ENCODE measurements around the gene EMSY.

Gene EMSY

GRCh38 chr11:76455331-76455730 lies 10.5 kb downstream of the EMSY start:
- no peak for DNase-seq (ENCODE audit: low read depth)

DNA sequence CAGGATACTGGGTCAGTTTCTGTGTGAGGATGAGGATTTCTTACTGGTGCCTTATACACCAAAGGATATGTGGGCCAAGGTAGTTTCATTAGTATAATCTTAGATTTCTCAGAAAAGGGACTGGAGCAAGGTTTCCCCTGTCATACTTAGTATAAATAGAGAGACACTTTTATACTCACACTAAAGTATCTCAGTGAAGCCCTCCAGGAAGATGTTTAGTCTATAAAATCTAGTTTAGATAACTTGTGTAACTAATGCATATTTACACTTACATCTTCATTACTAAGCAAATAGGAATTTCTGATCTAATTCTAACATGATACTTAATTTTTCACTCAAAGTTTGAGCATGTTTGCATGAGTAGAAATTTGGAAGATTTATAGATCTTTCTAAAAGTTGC lies 11.1 kb downstream of the EMSY start:
- DNase-seq (ENCODE audit: low read depth), result no peak

DNA sequence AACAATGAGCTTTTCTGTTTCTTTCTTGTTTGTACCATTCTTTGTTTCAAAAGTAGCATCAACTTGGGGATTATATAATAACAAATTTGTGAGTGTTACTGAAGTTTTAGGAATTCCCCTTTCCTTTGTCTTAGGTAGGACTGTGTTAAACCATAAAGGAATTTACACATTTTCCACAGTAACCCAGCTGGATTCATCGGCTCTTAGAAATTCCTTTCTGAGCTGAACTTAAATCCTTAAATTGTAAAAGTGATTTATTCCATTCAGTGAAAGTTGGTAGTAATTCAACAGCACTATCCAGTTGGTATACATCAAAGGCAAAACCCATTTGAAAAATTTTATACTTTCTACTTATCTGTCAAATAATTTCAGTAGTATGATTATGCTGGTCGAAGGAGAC lies 11.8 kb downstream of the EMSY start:
- DNase-seq (ENCODE audit: low read depth), result no peak

DNA sequence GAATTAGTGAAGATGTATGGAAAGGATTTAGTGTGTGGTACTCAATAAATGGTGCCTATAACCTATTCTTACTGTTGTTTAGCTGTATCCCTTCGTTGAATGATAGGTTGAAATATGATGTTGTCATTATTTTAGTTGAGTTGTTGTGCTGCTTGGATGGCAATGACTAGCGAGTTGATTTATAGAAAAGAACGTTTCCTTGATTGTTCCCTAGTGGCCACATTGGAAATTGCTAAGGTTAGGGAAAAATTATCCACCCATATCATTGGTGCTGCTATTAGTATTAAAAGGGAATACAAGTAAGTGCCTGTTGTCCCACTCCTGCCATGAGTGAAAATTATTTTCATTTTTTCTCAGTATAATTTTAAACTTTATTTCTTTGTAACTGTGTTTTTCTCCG lies 14.5 kb downstream of the EMSY start:
- DNase-seq (ENCODE audit: low read depth), result no peak

DNA sequence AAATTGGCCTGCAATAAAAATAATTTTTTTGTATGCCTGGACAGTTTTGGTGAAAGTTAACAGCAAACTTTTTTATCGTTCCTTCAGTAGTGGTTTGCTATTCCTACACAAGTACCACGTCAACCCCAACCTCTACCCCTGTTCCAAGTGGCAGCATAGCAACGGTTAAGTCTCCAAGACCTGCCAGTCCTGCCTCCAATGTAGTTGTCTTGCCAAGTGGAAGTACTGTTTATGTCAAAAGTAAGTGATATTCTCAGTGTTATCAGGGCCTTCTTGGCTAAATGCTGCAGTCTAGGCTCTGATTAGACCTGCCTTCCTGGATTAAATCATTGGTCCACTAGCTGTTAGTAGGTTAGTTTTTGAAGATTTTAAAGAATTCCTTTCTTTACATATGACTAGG lies 15.0 kb downstream of the EMSY start:
- DNase-seq (ENCODE audit: low read depth), result no peak

DNA sequence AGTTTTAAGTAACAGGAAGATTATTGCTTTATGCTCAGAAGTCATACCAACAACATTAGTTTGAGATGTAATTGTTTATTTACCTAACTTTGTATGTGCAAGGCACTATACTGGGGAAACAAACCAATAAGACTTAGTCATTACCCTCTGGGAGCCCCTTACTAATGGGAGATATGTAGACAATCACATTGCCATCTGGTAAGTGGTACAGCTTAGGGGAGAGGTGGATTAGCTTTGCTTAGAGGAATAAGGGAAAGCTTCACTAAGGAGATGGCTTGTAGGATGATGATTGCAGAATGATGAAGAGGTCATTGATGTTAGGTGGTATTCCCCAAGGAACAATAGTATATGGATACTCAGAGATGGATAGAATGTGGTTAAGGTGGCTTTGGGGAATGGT lies 17.5 kb downstream of the EMSY start:
- DNase-seq (ENCODE audit: low read depth), result no peak

GRCh38 chr11:76465701-76466100 lies 20.9 kb downstream of the EMSY start:
- no peak for DNase-seq (ENCODE audit: low read depth)

DNA sequence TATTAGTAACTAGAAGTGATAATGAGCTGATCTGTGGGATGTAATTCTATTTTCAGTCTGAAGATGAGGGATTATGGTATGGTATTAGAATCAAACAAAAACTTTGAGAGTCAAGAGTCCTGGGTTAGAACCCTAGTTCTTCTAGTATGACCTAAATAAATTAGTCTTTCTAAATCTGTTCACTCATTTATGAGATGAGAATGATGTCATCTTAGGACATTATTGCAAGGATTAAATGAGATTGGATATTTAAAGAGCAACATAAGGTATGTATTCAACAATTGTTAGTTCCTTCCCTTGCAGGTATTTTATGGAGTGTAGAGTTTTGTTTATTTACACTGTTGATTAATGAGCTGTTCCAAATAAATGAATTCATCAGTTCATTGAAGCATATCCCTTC lies 21.8 kb downstream of the EMSY start:
- no peak for DNase-seq (ENCODE audit: low read depth)

DNA sequence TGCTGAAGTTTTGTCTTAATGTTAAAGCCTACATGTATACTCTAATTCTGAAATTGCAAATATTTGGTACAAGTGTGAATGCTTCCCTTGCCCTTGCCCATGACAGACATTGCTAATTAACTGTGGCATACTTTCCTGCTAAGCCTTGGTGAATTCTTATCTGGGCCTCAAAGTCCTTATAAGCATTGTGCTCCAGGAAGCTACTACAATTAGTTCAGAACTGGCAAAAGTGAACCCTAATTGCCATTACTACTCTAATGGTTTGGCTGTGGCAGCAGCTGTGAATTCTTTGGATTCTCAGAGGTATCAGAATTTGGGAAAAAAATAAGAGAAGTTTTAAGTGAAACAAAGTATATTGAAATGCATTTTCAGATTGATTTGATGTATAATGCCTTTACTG lies 24.3 kb downstream of the EMSY start:
- DNase-seq (ENCODE audit: low read depth), result no peak

- DNase-seq (ENCODE audit: low read depth), result no peak
Measured at GRCh38 chr11:76471382-76471781, 26.6 kb downstream of the EMSY start.

DNA sequence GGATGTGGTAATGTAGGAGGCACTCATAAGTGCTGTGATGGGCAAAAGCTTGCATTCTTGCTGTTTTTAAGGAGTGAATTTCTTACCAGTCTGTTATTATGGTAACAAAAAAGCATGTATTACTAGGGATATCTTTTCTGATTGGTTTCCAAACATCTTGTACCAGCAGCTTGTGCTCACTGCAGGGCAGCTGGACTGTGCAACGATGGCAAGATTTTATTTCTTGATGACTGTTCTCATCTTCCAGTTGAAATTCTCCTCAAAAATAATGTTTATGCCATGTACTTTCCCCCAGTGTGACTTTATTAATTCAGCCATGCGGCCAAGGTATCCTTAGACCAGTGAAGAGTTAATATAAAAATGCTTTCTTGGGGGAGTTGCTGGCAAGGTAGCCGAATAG lies 35.4 kb downstream of the EMSY start:
- DNase-seq (ENCODE audit: low read depth), result no peak

DNA sequence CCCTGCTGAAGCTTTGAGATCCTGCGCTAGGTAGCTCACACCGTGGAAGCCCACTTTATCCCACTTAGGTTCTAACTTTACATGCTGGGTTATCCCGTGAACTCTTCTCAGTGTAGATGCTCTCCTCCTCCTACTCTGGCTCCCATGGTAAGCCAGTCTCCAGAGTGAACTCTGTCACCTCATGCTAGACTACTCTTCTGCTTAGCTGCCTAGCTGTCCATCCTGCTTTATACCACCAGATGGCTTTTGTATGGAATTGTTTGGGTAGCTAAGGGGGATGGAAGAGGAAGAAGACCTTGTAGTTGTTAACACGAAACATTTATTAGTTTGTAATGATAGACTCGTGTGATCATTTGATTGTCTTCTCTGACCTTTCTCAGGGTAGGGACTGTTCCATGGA lies 46.8 kb downstream of the EMSY start:
- no peak for DNase-seq (ENCODE audit: low read depth)

DNA sequence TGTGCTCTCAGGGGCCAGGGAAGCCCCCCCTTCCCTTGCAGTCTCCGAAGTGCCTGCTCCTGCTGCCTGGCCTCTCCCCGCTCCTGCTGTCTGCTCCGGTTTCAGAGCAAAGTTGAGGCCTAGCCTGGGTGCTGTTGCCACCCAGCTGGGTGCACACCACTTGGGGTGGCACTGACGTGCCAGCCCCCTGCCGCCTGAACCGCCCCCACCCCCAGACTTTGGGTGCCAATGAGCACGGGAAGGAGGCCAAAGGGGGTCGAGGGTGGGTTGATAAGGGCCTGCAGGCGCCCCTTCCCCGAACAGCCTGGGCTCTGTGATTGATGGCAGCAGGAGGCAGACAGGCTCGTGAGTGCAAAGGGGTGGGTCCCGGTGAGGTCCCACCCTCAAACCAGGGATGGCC lies 48.2 kb downstream of the EMSY start:
- DNase-seq (ENCODE audit: low read depth), result no peak

GRCh38 chr11:76493626-76494539 lies 49.1 kb downstream of the EMSY start:
- DNase-seq (ENCODE audit: low read depth), result no peak

DNA sequence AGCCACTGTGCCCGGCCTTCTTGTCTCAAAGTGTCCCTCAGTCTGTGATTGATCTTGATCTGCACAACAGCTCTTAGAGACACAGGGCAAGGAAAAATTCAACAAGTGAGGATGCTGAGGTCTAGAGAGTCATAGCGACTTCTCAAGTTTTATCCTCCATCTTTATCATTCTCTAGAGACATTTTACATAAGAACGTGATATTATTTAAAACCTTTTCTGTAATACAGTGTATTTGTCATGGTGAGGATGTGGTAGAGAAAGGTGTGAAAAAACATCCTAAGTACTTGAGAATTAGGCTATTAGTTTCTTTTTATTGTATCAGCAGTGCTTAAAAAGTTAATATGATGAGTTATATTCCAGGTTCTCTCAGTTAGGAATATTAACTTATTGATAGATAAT lies 50.2 kb downstream of the EMSY start:
- DNase-seq (ENCODE audit: low read depth), result no peak

DNA sequence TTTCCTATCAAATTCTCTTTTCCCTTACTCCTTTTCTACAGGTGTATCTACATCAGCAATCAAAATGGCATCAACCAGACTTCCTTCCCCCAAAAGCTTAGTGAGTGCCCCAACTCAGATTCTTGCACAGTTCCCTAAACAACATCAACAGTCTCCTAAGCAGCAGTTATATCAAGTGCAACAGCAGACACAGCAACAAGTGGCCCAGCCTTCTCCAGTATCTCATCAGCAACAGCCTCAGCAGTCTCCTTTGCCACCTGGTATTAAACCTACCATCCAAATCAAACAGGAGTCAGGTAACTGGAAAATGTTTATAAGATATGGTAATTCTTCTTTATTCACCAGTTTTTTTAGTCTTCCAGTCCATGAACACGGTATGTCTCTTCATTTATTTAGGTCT lies 51.4 kb downstream of the EMSY start:
- no peak for DNase-seq (ENCODE audit: low read depth)

- DNase-seq (ENCODE audit: low read depth), result no peak
Measured at GRCh38 chr11:76501526-76502202, 56.8 kb downstream of the EMSY start.

DNA sequence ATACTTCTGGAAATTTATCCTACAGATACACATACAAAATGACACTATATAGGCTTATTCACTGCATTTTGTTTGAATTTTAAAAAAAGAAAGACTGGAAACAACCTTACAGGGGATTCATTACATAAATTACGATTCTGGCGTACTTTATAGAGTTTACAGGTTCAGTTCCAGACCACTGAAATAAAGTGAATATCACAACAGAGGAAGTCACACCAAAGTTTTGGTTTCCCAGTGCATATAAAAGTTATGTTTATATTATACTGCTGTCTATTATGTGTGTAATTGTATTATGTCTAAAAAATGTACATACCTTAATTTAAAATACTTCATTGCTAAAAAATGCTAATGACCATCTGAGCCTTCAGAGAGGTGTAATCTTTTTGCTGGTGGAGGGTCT lies 62.0 kb downstream of the EMSY start:
- no peak for DNase-seq (ENCODE audit: low read depth)

DNA sequence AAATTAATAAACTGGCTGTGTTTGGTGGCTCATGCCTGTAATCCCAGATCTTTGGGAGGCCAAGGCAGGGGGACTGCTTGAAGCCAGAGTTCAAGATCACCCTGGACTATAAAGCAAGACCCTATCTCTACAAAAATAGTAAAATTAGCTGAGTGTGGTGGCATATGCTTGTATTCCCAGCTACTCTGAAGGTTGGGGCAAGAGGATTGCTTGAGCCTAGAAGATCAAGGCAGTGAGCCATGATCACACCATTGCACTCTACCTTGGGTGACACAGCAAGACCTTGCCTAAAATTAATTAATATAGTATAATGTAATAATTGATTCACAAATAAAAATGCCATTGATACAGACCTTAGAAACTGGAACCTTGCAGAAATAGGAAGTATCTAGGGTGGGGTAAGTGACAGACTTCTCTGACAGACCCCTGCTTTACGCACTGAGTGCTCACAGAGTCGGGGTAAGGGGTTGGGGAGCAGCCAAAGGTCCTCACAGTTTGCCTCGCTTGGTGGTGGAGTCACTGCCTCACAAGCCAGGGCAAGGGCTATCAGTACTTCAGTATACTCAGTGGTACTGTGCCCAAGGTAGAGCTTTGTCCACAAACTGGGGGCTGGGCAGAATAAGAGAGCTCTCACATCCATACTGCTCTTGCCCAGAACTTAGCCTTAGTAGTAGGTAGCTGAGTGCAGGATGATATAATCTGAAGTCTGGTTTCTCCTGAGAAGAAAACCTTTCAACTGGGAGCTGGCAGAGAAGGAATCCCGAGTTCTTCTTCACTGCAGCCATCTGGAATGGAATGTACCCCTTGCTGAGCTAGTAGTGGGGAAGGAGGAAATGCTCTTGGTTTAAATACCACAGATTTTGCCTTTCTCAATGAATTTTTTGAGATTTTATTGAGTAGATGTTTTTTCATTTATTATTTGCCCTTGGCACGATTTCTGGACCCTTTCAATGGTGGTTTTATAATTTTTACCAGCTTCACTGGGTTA lies 65.5 kb downstream of the EMSY start:
- DNase-seq (ENCODE audit: low read depth), result no peak

GRCh38 chr11:76512851-76513653 lies 68.2 kb downstream of the EMSY start:
- no peak for DNase-seq (ENCODE audit: low read depth)

DNA sequence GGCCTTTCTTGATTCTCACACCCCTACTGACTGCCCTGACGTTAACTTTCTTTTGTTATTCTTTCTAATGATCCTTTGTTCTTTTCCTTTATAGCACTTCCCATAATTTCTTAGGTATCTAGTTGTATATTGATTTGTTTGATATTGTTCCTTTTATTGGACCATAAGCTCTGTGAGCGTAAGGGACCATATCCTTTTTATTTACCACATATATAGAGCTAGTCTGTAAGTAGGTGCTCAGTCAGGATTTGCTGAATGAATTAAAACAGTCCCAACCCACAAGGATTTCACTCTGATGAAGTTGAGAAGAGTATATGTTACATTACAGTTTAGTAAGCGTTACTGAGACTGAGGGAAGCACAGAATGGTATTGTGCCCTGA lies 68.8 kb downstream of the EMSY start:
- no peak for DNase-seq (ENCODE audit: low read depth)

GRCh38 chr11:76515494-76515893 lies 70.7 kb downstream of the EMSY start:
- DNase-seq (ENCODE audit: low read depth), result no peak

Data from HS-27A (cell line).